Retinal pigment epithelial cell (primary cell): Measurements from ENCODE around the gene KMO.

Source experiments
- DNase-seq: peaks from one replicate; pipeline ENCODE4 v3.0.0-alpha.2; 2010; ENCODE audit warnings: low read depth
- H3K4me3 ChIP-seq: 2 replicates; pipeline ENCODE4 v1.5.1; 2011; ENCODE audit warnings: mild to moderate bottlenecking, low read length, control low read depth, moderate library complexity
- TF ChIP-seq, protein P1 (sequence below): conservative IDR thresholded peaks from 2 replicates; pipeline ENCODE4 v1.5.1; 2011; ENCODE audit warnings: low read depth, low read length, control low read depth, inconsistent platforms

KMO gene

GRCh38 chr1:241606544-241606943 is 74.4 kb downstream of the KMO start:
- H3K4me3 ChIP-seq = no peak overlapping the region
- DNase-seq = no peak
- TF ChIP-seq, protein P1, sequence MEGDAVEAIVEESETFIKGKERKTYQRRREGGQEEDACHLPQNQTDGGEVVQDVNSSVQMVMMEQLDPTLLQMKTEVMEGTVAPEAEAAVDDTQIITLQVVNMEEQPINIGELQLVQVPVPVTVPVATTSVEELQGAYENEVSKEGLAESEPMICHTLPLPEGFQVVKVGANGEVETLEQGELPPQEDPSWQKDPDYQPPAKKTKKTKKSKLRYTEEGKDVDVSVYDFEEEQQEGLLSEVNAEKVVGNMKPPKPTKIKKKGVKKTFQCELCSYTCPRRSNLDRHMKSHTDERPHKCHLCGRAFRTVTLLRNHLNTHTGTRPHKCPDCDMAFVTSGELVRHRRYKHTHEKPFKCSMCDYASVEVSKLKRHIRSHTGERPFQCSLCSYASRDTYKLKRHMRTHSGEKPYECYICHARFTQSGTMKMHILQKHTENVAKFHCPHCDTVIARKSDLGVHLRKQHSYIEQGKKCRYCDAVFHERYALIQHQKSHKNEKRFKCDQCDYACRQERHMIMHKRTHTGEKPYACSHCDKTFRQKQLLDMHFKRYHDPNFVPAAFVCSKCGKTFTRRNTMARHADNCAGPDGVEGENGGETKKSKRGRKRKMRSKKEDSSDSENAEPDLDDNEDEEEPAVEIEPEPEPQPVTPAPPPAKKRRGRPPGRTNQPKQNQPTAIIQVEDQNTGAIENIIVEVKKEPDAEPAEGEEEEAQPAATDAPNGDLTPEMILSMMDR = no peak

DNA sequence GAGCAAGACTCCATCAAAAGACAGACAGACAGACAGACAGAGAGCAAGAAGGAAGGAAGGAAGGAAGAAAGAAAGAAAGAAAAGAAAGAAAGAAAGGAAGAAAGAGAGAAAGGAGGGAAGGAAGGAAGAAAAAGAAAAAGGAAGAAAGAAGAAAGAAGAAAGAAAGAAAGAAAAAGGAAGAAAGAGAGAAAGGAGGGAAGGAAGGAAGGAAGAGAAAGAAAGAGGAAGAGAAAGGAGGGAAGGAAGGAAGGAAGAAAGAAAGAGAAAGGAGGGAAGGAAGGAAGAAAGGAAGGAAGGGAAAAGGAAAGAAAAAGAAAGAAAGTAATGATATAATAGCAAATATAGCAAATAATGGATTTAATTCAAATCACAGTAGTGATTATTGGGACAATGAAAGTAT is 75.3 kb downstream of the KMO start:
- H3K4me3 ChIP-seq = no peak overlapping the region
- TF ChIP-seq, protein P1 = no peak
- no peak for DNase-seq

DNA sequence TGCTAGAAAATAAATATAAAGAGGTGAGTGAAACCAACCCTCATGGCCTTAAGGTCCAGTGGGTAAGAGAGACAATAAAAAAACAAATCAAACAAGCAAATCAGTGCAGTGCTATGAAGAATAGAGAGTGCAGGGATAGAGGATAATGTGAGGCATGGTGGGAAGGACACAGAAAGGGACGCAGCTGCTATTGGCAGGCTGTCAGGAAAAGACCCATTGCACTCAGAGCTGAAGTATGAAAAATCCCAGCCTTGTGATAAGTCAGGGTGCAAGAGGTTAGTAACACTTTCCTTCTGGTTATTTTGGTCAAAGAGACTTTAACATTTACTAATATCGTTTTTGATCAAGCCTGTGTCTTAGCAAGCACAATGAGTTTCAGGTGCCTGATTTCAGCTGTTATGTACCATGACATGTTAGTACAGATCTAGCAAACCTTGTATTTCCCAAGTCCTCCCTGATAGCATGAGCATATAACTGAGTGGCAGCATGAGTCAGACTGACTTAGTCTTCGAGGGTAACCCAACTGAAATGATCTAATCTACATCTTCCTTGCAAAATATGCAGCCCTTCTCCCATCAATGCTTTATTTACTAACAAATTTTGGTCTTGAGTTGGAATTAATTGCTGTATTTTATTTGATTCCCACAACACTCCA is 76.3 kb downstream of the KMO start:
- no peak for DNase-seq
- no peak overlapping the region for H3K4me3 ChIP-seq
- TF ChIP-seq, protein P1 = no peak

GRCh38 chr1:241610056-241610815 is 78.1 kb downstream of the KMO start:
- no peak for DNase-seq
- H3K4me3 ChIP-seq = no peak overlapping the region
- TF ChIP-seq, protein P1 = no peak

DNA sequence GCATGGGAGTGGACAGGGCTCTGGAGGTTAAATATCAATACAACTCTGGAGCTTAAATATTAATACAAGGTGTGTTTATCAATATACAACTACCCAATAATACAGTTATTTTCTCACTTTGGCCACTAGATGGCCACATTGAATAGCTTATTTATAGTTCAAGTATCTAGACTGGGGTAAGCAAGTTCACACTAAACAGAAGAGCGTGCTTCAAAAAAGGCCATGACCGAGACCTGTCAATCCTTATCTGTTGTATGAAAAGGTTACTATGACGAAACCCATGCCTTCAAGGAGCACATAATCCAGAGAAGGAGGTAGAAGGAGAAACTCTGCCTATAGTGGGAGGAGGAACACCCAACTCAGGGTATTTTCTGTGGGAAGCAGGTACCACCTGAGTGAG is 78.9 kb downstream of the KMO start:
- TF ChIP-seq, protein P1 = peak; percentile 53
- no peak for DNase-seq
- H3K4me3 ChIP-seq = no peak overlapping the region

DNA sequence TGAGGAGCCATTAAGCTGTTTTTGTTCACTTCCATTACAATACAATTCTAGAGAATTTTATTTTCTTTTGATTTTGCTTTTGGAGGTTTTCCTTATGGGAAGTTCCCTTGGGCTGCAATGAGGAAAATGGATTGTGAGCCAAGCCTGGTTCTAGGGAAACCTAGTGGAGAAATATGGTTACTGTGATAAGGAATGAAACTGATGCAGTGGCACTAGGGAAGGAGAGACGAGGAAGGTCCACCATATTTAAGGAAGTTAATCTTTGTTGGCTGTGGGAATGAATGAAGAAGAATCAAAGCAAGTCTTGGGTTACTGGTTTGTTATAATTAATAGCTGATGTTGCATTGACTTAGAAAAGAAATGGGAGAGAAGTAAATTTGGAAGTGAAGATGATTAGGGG is 79.6 kb downstream of the KMO start:
- DNase-seq = no peak
- no peak overlapping the region for H3K4me3 ChIP-seq
- TF ChIP-seq, protein P1 = no peak
